GM11168 (cell line): Measurements from ENCODE around the gene NFE2L3.
"Not testable (repeated sequence)": the region's sequence is repeated elsewhere in the genome, so short reads cannot be mapped to it uniquely, and the experiment has no call there.

Source experiments
- in situ Hi-C: fragments of 300-500 bp; cut with MboI; formaldehyde crosslinking; loops from one replicate; pipeline ENCODE4 v1.12.0; 2022; ENCODE audit warnings: low sequenced_read_pairs; ENCODE audit not compliant: unreplicated experiment

Gene NFE2L3

GRCh38 chr7:26163804-26164203, 11.8 kb downstream of the NFE2L3 start:
- in situ Hi-C loops: not testable (repeated sequence)

GRCh38 chr7:26165950-26166683, 14.1 kb downstream of the NFE2L3 start:
- in situ Hi-C loops: no loop called here

DNA sequence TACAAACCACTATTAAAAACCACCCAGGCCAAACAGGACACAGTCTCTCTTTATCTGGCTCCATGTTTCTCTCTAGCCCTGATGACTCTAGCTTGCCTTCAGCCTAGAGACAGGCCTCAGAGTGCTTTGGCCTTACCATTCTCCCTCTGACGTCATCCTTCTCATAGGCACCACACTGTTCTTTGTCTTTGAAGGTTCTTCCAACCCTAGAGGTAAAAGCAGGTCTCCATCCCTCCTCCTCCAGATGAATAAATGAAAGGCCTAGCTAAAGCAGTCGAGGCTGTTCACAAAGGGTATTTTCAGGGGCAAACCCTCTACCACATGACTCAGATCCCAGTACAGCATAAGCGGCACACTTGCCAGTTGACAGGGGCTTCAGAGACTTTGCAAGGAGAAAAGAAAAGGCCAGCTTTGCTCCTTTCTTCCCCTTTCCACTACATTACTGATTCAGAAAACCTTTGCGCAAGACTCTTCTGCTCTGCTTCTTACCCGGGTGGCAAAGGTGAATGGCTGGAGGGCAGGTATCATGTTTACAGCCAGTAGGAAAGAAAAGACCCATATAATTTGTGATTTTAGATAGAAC, 14.8 kb downstream of the NFE2L3 start:
- in situ Hi-C loops: no loop called here

GRCh38 chr7:26167303-26167934, 15.4 kb downstream of the NFE2L3 start:
- in situ Hi-C loops: no loop called here

GRCh38 chr7:26168458-26169023, 16.5 kb downstream of the NFE2L3 start:
- in situ Hi-C loops: no loop called here

GRCh38 chr7:26169271-26169670, 17.3 kb downstream of the NFE2L3 start:
- in situ Hi-C loops: no loop called here

DNA sequence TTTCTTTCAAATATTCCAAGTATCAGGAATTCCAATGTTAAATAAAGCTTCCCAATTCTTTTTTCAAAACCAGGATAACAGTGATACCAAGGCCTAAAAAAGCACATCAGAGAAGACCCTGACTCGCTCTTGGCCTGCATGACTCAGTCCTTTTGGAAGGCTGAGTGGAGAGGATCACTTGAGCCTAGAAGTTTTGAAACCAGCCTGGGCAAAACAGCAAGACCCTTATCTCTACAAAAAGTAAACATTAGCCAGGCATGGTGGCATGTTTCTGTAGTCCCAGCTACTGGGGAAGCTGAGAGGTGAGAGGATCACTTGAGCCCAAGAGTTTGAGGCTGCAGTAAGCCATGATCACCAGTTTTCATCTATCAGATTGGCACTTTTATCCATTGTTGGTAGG, 18.7 kb downstream of the NFE2L3 start:
- in situ Hi-C loops: no loop called here

- in situ Hi-C loops: no loop called here
Measured at GRCh38 chr7:26171601-26172000, 19.6 kb downstream of the NFE2L3 start.

DNA sequence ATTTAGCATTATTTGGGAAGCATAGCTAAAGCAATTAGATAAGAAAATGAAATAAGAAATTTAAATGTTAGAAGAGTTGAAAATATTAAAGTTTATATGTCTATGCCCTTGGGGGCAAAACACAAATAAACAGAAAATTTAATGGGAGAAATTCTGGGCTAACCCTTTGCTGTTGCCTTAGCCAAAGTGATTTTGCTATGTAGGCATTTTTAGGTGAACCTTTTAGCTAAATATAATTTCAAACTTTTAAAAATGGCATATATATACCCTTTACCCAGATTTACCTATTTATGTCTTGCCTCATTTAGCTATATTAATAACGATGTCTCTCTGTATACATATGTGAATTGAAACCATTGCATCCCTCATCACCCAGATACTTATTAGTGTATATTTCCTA, 20.1 kb downstream of the NFE2L3 start:
- in situ Hi-C loops: no loop called here

GRCh38 chr7:26175903-26176302, 23.9 kb downstream of the NFE2L3 start:
- in situ Hi-C loops: not testable (repeated sequence)

- in situ Hi-C loops: not testable (repeated sequence)
Measured at GRCh38 chr7:26176696-26177095, 24.7 kb downstream of the NFE2L3 start.

- in situ Hi-C loops: not testable (repeated sequence)
Measured at GRCh38 chr7:26177269-26177668, 25.3 kb downstream of the NFE2L3 start.

- in situ Hi-C loops: no loop called here
Measured at GRCh38 chr7:26178272-26178960, 26.4 kb downstream of the NFE2L3 start.

- in situ Hi-C loops: no loop called here
Measured at GRCh38 chr7:26179422-26179821, 27.4 kb downstream of the NFE2L3 start.

DNA sequence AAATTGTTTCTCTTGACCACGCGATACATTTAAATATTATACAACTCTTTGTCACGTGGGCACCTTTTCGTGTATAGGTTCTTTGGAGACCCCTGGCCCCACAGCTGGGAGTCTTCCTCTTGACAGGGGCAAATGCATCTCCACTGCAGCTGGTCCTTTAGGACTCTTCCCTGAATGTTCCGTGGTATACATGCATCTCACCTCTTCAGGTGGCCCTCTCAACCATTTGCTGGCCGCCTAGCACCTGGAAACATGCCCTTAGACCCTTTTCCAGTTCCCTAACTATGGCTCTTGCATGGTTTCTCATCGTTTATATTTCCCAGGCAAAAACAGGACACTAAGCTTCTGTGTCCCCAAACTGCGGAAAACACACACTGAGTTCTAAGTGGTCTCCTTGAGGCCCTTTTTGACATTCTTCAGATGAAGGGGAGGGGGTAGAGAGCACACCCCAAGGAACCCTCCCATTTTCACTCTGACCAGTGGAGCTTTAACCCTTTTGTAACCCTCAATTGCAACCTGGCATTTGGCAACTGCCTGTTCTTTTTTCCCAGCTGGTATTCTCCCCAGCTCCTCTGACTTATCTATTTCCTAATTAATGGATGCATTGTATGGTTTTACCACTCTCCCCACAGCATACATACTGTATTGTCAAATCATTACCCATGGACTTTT, 28.0 kb downstream of the NFE2L3 start:
- in situ Hi-C loops: no loop called here

- in situ Hi-C loops: no loop called here
Measured at GRCh38 chr7:26180792-26181198, 28.8 kb downstream of the NFE2L3 start.

DNA sequence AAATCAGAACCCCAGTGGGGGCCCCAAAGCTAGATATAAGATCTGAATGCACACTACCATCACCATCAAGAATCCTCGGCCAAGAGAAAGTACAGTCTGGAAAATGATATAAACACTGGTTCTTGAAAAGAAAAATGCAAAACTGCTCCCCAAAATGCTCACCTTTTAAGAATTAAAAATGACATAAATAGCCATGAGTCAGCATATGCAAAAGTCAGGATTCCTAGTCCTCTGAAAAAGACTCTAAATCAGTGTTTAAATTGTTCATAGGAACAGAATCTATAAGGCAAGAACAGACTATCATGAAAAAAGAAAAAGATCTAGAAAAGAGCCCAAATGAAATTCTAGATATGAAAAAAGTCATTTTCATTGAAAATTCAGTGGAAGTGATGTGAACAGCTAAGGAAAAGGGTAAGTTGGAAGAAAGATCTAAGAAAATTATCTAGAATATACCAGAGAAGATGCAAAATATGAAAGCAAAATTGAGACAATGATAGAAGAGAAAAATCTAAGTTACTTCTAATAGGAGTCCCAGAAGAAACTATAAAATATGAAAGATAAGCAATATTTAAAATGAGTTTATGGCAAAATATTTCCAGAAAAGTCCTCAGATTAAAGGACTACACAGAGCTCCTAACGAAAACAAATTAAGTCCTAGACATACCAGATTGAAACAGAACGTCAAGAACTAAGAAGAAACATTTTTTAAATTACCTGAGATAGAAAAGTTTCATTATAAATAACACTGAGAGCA, 29.7 kb downstream of the NFE2L3 start:
- in situ Hi-C loops: no loop called here

DNA sequence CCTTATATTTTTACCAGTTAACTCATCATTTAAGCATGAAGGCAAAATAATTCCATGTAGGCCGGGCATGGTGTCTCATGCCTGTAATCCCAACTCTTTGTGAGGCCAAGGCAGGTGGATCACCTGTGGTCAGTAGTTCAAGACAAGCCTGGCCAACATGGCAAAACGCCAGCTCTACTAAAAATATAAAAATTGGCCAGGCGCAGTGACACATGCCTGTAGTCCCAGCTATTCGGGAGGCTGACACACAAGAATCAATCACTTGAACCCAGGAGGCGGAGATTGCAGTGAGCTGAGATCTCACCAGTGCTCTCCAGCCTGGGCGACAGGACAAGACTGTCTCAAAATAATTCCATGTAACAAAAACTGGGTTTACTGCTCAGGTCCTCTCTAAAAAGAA, 30.3 kb downstream of the NFE2L3 start:
- in situ Hi-C loops: no loop called here

DNA sequence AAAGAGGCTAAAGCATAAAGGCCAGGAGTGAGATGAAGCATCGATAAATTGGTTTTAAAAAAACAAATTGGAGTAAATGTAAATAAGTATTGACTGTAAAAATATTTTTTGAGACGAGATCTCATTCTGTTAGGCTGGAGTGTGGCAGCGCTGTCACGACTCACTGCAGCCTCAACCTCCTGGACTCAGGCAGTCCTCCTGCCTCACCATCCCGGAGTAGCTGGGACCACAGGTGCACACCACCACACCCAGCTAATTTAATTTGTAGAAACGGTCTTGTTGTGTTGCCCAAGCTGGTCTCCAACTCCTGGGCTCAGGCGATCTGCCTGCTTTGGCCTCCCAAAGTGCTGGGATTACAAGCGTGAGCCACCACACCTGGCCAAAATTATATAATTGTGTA, 30.7 kb downstream of the NFE2L3 start:
- in situ Hi-C loops: no loop called here
